ENCODE results near the gene ADGRG6.

DNA sequence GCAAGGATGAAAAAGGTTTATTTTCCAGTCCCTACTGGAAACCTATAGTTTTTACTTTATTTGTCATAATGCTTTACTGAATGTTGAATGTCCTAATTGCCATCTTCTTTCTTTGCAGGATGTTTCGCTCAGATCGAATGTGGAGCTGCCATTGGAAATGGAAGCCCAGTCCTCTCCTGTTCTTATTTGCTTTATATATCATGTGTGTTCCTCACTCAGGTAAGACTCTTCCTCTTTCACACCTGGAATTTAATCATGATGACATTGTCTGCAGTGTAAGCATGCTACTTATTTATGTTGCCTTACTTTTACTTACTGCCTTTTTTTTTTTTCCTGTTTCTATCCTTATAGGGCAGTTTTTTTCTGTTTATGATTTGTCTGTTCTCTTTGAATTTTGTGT is 7.6 kb downstream of the ADGRG6 start:
- no peak for TF ChIP-seq EZH2 (IDR thresholded peaks at IDR 0.05; ENCODE audit: borderline replicate concordance, insufficient read depth, low read depth, low read length, poor library complexity, severe bottlenecking)
- TF ChIP-seq, protein P1, sequence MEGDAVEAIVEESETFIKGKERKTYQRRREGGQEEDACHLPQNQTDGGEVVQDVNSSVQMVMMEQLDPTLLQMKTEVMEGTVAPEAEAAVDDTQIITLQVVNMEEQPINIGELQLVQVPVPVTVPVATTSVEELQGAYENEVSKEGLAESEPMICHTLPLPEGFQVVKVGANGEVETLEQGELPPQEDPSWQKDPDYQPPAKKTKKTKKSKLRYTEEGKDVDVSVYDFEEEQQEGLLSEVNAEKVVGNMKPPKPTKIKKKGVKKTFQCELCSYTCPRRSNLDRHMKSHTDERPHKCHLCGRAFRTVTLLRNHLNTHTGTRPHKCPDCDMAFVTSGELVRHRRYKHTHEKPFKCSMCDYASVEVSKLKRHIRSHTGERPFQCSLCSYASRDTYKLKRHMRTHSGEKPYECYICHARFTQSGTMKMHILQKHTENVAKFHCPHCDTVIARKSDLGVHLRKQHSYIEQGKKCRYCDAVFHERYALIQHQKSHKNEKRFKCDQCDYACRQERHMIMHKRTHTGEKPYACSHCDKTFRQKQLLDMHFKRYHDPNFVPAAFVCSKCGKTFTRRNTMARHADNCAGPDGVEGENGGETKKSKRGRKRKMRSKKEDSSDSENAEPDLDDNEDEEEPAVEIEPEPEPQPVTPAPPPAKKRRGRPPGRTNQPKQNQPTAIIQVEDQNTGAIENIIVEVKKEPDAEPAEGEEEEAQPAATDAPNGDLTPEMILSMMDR (IDR thresholded peaks at IDR 0.05), result no peak

All from B cell (primary cell).